Measurements from ENCODE around the gene RUNX2. TPM values are rescaled to one million over a fixed set of nuclear protein-coding genes. Genes with fewer than 3 reads are reported as not detected.
"Not testable (repeated sequence)": the region's sequence is repeated elsewhere in the genome, so short reads cannot be mapped to it uniquely, and the experiment has no call there.

The RUNX2 gene
- polyA plus RNA-seq, 1 of the 3 experiments (the other 2 are of a cell fraction): 4.4 TPM

DNA sequence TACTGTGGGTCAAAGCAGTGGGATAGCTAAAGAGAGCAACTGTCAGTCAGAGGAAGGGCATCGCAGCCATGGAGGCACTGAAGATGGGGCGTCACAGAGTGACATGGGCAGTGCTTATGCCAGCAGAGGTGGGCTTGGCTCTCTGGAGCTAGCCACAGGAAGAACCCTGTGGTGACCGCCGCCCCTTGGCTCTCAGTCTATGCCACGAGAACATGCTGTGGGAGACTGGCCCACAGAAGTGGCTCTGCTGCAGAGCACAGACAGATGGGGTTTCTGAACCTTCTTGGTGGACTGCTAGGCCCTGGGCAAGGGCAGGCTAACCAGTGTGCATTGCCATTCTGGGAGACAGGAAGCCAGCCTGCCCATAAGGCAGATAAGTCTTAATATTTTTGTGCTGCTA lies 339.6 kb downstream of the RUNX2 start (continued):
- no peak for TF ChIP-seq TEAD4 (IDR thresholded peaks at IDR 0.05; ENCODE audit: borderline replicate concordance, insufficient read depth)

DNA sequence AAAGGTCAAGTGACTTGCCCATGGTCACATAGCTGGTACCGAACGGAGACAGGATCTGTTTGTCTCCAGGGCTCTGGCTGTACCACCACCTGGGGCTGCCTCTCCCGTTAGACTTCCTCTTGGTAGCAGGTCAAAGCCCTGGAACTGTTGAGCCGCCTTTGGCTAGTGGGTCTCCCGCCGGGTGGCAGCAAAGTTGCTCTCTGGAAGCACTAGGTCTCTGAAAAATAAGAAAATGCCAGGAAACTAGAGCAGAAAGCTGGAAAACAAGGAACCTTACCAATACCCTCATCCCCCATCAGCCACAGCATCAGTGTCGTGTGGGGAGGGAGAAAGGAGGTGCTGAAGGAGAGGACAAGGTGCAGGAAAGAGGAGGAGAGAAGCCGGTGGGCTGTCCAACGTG lies 340.6 kb downstream of the RUNX2 start:
- no peak overlapping the region for H2AFZ ChIP-seq (ENCODE audit: low read depth)
- no peaks in the 10 kb centered on the region for H3K9me2 ChIP-seq
- no peak overlapping the region for H3K4me2 ChIP-seq
- H3K4me3 ChIP-seq (ENCODE audit: low read depth in 2 of 2, low read length in 1 of 2): no peak overlapping the region
- no peaks in the 10 kb centered on the region for H3K79me2 ChIP-seq (ENCODE audit: insufficient read depth)
- no peak overlapping the region for H3K9ac ChIP-seq
- no peaks in the 10 kb centered on the region for H4K20me1 ChIP-seq (ENCODE audit: insufficient read depth)
- POLR2A ChIA-PET: no interaction called here
- H3K9me3 ChIP-seq: no peaks in the 10 kb centered on the region
- no peaks in the 10 kb centered on the region for H3K4me1 ChIP-seq (ENCODE audit: control insufficient read depth in 1 of 2, insufficient read depth in 2 of 2, low read depth in 1 of 2, low read length in 1 of 2)
- no peak for DNase-seq
- CTCF ChIA-PET: no interaction called here
- no peaks in the 10 kb centered on the region for H3K36me3 ChIP-seq (replicated peaks in 1 of 2; ENCODE audit: control insufficient read depth in 1 of 2, insufficient read depth in 2 of 2, low read length in 1 of 2)
- TF ChIP-seq FOSL2 (IDR thresholded peaks at IDR 0.05; ENCODE audit: borderline replicate concordance, low read depth): no peak
- TF ChIP-seq, protein P1, sequence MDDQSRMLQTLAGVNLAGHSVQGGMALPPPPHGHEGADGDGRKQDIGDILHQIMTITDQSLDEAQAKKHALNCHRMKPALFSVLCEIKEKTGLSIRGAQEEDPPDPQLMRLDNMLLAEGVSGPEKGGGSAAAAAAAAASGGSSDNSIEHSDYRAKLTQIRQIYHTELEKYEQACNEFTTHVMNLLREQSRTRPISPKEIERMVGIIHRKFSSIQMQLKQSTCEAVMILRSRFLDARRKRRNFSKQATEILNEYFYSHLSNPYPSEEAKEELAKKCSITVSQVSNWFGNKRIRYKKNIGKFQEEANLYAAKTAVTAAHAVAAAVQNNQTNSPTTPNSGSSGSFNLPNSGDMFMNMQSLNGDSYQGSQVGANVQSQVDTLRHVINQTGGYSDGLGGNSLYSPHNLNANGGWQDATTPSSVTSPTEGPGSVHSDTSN (IDR thresholded peaks at IDR 0.05): no peak
- TF ChIP-seq, protein P2, sequence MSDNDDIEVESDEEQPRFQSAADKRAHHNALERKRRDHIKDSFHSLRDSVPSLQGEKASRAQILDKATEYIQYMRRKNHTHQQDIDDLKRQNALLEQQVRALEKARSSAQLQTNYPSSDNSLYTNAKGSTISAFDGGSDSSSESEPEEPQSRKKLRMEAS (IDR thresholded peaks at IDR 0.05; ENCODE audit: low read depth): no peak
- TF ChIP-seq, protein P3, sequence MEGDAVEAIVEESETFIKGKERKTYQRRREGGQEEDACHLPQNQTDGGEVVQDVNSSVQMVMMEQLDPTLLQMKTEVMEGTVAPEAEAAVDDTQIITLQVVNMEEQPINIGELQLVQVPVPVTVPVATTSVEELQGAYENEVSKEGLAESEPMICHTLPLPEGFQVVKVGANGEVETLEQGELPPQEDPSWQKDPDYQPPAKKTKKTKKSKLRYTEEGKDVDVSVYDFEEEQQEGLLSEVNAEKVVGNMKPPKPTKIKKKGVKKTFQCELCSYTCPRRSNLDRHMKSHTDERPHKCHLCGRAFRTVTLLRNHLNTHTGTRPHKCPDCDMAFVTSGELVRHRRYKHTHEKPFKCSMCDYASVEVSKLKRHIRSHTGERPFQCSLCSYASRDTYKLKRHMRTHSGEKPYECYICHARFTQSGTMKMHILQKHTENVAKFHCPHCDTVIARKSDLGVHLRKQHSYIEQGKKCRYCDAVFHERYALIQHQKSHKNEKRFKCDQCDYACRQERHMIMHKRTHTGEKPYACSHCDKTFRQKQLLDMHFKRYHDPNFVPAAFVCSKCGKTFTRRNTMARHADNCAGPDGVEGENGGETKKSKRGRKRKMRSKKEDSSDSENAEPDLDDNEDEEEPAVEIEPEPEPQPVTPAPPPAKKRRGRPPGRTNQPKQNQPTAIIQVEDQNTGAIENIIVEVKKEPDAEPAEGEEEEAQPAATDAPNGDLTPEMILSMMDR (IDR thresholded peaks at IDR 0.05): 0 out of 2 replicates have a peak, but pooled peaks have one; percentile 13
- TF ChIP-seq, protein P4, sequence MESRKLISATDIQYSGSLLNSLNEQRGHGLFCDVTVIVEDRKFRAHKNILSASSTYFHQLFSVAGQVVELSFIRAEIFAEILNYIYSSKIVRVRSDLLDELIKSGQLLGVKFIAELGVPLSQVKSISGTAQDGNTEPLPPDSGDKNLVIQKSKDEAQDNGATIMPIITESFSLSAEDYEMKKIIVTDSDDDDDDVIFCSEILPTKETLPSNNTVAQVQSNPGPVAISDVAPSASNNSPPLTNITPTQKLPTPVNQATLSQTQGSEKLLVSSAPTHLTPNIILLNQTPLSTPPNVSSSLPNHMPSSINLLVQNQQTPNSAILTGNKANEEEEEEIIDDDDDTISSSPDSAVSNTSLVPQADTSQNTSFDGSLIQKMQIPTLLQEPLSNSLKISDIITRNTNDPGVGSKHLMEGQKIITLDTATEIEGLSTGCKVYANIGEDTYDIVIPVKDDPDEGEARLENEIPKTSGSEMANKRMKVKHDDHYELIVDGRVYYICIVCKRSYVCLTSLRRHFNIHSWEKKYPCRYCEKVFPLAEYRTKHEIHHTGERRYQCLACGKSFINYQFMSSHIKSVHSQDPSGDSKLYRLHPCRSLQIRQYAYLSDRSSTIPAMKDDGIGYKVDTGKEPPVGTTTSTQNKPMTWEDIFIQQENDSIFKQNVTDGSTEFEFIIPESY (IDR thresholded peaks at IDR 0.05; ENCODE audit: borderline replicate concordance, low read depth): no peak
- H3K27me3 ChIP-seq (ENCODE audit: insufficient read depth): no peaks in the 10 kb centered on the region
- no peak overlapping the region for H3K27ac ChIP-seq (ENCODE audit: low read depth in 2 of 2, low read length in 1 of 2)
- peaks cover 9% of the 10 kb centered on the region for H3F3A ChIP-seq (replicated peaks; ENCODE audit: insufficient read depth)
- whole genome bisulfite sequencing (ENCODE audit: low lambda C conversion rate): 46% methylated on average over 7 of the region's 9 CpGs

DNA sequence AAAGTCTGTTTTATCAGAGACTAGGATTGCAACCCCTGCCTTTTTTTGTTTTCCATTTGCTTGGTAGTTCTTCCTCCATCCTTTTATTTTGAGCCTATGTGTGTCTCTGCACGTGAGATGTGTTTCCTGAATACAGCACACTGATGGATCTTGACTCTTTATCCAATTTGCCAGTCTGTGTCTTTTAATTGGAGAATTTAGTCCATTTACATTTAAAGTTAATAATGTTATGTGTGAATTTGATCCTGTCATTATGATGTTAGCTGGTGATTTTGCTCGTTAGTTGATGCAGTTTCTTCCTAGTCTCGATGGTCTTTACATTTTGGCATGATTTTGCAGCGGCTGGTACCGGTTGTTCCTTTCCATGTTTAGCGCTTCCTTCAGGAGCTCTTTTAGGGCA lies 345.0 kb downstream of the RUNX2 start:
- 42% methylated on average over 6 of the region's 6 CpGs for WGBS (ENCODE audit: low lambda C conversion rate)
- CTCF ChIA-PET: not testable (repeated sequence)

DNA sequence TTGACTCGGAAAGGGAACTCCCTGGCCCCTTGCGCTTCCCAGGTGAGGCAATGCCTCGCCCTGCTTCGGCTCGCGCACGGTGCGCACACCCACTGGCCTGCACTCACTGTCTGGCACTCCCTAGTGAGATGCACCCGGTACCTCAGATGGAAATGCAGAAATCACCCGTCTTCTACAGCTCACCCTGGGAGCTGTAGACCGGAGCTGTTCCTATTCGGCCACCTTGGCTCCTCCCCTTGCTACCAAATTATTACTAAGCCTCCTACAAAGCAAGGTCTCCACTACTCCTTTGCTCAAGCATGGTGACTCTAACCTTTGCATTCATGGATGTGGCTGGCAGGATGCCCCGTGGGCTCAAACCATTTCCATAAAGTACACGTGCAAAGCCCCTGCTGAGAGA lies 347.0 kb downstream of the RUNX2 start:
- 0 out of 4 replicates have a peak, but pooled peaks cover 0 to 11% of the 10 kb centered on the region in 2 experiments for H3K4me1 ChIP-seq (ENCODE audit: control insufficient read depth in 1 of 2, insufficient read depth in 2 of 2, low read depth in 1 of 2, low read length in 1 of 2)
- CTCF ChIA-PET; H3K27me3 ChIP-seq (ENCODE audit: insufficient read depth); H3F3A ChIP-seq (replicated peaks; ENCODE audit: insufficient read depth); H3K79me2 ChIP-seq (ENCODE audit: insufficient read depth); H3K4me2 ChIP-seq; H4K20me1 ChIP-seq (ENCODE audit: insufficient read depth); H3K36me3 ChIP-seq (replicated peaks in 1 of 2; ENCODE audit: control insufficient read depth in 1 of 2, insufficient read depth in 2 of 2, low read length in 1 of 2); POLR2A ChIA-PET; H3K9ac ChIP-seq; H3K9me3 ChIP-seq; H3K9me2 ChIP-seq; H3K4me3 ChIP-seq (ENCODE audit: low read depth in 2 of 2, low read length in 1 of 2); DNase-seq; H2AFZ ChIP-seq (ENCODE audit: low read depth); H3K27ac ChIP-seq (ENCODE audit: low read depth in 2 of 2, low read length in 1 of 2): not testable (repeated sequence)
- WGBS (ENCODE audit: low lambda C conversion rate): 65% methylated on average over 12 of the region's 14 CpGs

More for the DNA sequence above, 345.0 kb downstream of the RUNX2 start:
- DNase-seq; H3K27me3 ChIP-seq (ENCODE audit: insufficient read depth); H3K36me3 ChIP-seq (replicated peaks in 1 of 2; ENCODE audit: control insufficient read depth in 1 of 2, insufficient read depth in 2 of 2, low read length in 1 of 2); H2AFZ ChIP-seq (ENCODE audit: low read depth); H3K9me3 ChIP-seq; H3K27ac ChIP-seq (ENCODE audit: low read depth in 2 of 2, low read length in 1 of 2); H4K20me1 ChIP-seq (ENCODE audit: insufficient read depth); H3K9me2 ChIP-seq; H3K4me2 ChIP-seq; H3K4me3 ChIP-seq (ENCODE audit: low read depth in 2 of 2, low read length in 1 of 2); POLR2A ChIA-PET; H3K9ac ChIP-seq; H3F3A ChIP-seq (replicated peaks; ENCODE audit: insufficient read depth); H3K79me2 ChIP-seq (ENCODE audit: insufficient read depth): not testable (repeated sequence)
- H3K4me1 ChIP-seq (ENCODE audit: control insufficient read depth in 1 of 2, insufficient read depth in 2 of 2, low read depth in 1 of 2, low read length in 1 of 2): 0 out of 4 replicates have a peak, but pooled peaks cover 0 to 11% of the 10 kb centered on the region in 2 experiments
